Measurements from ENCODE around the gene LRP1-AS.

The LRP1-AS gene

GRCh38 chr12:57180321-57180989 is 33.0 kb upstream of the LRP1-AS start:
- no peak for DNase-seq (ENCODE audit: low read depth)

- DNase-seq (ENCODE audit: low read depth): no peak
These were observed 32.1 kb upstream of the LRP1-AS start for GRCh38 chr12:57179331-57180086.

DNA sequence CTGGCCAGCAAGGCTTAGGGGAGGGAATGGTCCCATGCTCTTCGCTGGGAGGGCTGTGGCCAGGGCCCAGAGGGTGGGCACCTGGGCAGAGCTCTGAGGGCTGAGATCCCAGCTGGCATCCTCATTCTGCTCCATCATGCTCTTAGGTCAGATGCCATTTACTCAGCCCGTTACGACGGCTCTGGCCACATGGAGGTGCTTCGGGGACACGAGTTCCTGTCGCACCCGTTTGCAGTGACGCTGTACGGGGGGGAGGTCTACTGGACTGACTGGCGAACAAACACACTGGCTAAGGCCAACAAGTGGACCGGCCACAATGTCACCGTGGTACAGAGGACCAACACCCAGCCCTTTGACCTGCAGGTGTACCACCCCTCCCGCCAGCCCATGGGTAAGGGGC is 30.8 kb upstream of the LRP1-AS start:
- DNase-seq (ENCODE audit: low read depth): no peak

DNA sequence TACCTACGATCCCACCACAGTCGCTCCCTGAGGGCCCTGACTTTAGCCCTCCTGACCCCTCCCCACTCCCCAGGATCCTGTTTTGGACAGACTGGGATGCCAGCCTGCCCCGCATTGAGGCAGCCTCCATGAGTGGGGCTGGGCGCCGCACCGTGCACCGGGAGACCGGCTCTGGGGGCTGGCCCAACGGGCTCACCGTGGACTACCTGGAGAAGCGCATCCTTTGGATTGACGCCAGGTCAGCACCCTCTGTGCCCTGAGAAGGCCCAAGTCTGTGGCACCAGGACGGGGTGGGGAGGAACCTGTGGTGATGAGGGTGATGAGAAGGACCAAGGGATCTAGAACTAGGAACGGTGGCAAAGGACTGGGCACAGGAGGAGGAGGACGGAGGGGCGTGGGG is 29.9 kb upstream of the LRP1-AS start:
- no peak for DNase-seq (ENCODE audit: low read depth)

DNA sequence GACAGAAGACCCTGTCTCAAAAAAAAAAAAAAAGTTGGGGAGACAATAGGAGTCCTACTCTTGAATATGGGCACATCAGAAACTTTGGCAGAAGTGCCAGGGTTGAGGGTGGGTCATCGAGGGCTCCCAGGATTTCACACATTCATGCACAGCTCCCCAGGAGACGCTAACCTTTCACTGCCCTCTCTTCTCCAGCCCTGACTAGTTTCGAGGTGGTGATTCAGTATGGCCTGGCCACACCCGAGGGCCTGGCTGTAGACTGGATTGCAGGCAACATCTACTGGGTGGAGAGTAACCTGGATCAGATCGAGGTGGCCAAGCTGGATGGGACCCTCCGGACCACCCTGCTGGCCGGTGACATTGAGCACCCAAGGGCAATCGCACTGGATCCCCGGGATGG is 29.4 kb upstream of the LRP1-AS start:
- DNase-seq (ENCODE audit: low read depth): no peak

DNA sequence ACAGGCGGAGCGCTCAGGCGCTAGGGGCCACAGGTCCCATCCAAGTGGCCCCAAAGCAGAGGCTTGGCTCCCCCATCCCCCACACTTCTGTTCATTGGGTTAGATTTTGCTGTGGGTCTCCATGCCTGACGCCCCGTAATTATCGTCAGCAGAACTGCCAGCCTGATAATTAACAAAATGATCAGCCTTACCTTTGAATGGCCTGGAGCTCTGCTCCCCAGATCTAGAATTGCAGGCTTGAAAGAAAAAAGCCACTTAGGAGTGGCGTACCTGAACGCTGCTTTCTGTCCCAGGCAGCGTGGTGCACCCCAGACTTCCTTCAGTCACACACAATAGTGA is 28.7 kb upstream of the LRP1-AS start:
- DNase-seq (ENCODE audit: low read depth): no peak

- DNase-seq (ENCODE audit: low read depth): no peak
These were observed 28.2 kb upstream of the LRP1-AS start for GRCh38 chr12:57175428-57176138.

DNA sequence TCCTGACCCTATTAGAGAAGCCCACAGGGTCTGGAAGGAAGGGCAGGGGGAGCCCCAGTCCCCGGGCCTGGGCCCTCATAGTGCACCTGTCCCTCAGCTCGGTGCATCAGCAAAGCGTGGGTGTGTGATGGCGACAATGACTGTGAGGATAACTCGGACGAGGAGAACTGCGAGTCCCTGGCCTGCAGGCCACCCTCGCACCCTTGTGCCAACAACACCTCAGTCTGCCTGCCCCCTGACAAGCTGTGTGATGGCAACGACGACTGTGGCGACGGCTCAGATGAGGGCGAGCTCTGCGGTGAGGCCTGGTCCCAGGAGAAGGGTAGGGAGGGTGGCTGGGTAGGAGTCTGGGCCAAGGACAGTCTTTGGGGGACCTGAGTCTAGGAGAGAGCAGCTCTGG is 26.3 kb upstream of the LRP1-AS start:
- DNase-seq (ENCODE audit: low read depth): no peak

DNA sequence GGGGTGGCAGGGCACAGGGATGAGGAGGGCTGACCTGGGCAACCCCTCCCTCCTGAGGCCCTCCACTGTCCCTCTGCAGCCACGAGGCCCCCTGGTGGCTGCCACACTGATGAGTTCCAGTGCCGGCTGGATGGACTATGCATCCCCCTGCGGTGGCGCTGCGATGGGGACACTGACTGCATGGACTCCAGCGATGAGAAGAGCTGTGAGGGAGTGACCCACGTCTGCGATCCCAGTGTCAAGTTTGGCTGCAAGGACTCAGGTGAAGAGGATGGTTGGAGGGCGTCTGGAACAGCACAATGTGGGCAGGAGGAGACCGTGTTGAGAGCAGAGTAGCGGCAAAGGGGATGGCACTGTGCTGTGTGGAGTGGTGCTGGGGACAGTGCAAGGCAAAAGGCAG is 25.7 kb upstream of the LRP1-AS start:
- DNase-seq (ENCODE audit: low read depth): no peak

GRCh38 chr12:57171668-57172067 is 24.2 kb upstream of the LRP1-AS start:
- DNase-seq (ENCODE audit: low read depth): no peak

GRCh38 chr12:57170927-57171326 is 23.5 kb upstream of the LRP1-AS start:
- no peak for DNase-seq (ENCODE audit: low read depth)

- no peak for DNase-seq (ENCODE audit: low read depth)
These were observed 23.0 kb upstream of the LRP1-AS start for GRCh38 chr12:57170408-57170807.

DNA sequence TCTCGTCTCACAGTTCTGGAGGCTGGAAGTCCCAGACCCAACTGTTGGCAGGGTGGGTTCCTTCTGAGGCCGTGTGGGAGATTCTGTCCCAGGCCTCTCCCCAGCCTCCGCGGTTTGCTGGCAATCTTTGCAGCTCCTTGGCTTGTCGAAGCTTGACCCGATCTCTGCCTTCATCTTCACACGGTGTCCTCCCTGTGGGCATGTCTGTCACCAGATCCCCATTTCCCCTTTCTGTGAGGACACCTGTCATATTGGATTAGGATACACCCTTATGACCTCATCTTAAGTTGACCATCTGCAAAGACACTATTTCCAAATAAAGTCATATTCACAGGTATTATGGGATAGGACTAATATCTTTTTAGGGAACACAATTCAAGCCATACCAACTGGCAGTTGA is 22.6 kb upstream of the LRP1-AS start:
- no peak for DNase-seq (ENCODE audit: low read depth)

DNA sequence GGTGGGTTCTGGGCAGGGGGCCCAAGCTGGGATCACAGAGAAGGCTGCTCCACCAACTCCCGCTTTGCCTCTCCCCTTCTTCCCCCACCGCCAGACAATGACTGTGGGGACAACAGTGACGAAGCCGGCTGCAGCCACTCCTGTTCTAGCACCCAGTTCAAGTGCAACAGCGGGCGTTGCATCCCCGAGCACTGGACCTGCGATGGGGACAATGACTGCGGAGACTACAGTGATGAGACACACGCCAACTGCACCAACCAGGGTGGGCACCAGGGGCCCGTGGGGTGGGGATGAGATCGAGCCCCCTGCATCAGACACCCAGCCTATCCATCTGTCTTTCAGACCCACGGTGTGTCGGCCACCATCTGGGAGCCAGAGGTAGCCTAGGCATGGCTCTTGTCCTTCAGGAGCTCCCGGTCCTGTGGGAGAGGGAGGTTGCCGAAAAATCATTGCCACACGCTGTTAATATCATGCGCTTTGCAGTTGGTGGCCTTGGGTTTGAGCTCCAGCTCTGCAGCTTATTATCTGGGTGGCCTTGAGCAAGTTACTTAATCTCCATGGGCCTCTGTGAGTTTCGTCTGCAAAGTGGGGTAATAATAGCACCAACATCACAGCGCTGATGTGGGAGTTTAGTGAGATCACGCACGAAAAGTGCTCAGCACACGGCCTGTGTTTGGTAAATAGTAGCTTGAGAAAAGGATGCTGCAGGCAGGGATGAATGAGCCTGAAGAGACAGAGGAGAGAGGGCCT is 21.8 kb upstream of the LRP1-AS start:
- DNase-seq (ENCODE audit: low read depth): no peak

DNA sequence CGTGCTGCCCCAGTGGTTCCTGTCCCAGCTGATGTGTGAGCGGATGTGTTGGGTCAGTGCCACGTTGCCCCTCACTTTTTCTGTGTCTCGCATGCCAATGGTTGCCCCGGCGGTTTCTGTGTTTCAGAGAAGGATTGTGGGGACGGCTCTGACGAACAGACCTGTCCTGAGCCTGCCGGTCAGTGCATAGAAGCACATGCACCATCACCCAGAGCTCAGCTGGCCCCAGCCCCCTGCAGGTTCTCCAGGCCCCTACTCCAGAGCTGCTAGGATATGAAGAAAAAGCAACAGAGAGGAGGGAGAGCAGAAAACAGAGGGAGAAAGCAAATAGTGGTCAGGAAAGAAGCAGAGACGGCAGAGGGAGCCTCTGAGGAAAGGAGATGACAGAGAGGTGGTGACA is 20.6 kb upstream of the LRP1-AS start:
- no peak for DNase-seq (ENCODE audit: low read depth)

GRCh38 chr12:57166971-57167371 is 19.6 kb upstream of the LRP1-AS start:
- no peak for DNase-seq (ENCODE audit: low read depth)

GRCh38 chr12:57165741-57166140 is 18.3 kb upstream of the LRP1-AS start:
- DNase-seq (ENCODE audit: low read depth): no peak

GRCh38 chr12:57164966-57165625 is 17.7 kb upstream of the LRP1-AS start:
- DNase-seq (ENCODE audit: low read depth): no peak

GRCh38 chr12:57164454-57164853 is 17.0 kb upstream of the LRP1-AS start:
- DNase-seq (ENCODE audit: low read depth): no peak

GRCh38 chr12:57162553-57163125 is 15.2 kb upstream of the LRP1-AS start:
- DNase-seq (ENCODE audit: low read depth): no peak

- no peak for DNase-seq (ENCODE audit: low read depth)
These were observed 14.1 kb upstream of the LRP1-AS start for GRCh38 chr12:57161491-57161890.

GRCh38 chr12:57160741-57161140 is 13.3 kb upstream of the LRP1-AS start:
- DNase-seq (ENCODE audit: low read depth): no peak

All from stimulated activated CD8-positive, alpha-beta memory T cell treated with anti-CD3 and anti-CD28 coated beads, Interleukin-12 subunit alpha, Interleukin-12 subunit beta, amount 100 ng/mL, for 4 hours (primary cell).